DMS114 treated with DMSO at 0.1 percent for 48 hours (cell line): ENCODE measurements around the gene CATSPER3.

Experiments used
- DNase-seq: peaks from one replicate; lab custom pipeline; 2025; ENCODE audit not compliant: unreplicated experiment; lab: John Stamatoyannopoulos, UW

CATSPER3 gene

DNA sequence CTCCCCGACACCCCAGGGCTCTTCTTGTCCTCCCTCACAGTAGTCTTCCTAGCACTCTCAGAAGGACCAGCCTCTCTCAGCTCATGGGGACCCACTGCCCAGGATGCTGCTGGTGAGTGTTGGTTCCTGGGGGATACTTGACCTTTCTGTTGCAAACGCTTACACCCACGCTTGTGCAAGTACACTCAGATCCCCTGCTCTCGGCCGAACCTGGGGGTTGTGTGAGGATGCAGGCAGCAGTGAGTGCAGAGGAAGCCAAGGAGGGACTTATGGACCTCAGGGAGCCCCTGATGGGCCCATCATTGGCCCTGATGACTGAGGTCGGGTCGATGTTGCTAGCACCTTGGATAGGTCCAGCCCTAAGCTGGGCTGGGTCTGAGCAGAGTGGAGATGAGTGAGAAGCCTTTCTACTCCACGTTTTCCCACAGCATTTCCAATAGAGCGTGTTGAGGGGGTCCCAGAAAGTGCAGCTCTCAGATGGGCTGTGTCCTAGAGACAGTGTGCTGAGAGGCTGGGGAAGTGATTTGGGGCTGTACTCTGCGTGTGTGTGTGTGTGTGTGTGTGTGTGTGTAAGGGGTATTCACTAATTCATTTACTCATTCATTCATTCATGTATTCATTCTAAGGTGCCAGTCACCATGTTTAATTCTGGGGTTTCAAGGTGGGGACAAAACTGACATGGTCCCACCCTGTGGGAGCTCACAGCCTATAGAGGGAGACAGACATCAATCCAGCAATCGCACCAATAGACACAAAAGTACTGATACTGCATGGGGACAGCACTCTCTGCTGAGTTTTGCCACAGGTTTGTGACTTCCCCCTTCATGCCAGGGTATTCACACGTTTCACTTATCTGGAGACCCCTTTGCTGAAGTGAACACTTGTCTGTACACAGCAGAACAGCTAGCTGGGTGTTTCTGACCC is 91.6 kb downstream of the CATSPER3 start:
- DNase-seq = no peak

DNA sequence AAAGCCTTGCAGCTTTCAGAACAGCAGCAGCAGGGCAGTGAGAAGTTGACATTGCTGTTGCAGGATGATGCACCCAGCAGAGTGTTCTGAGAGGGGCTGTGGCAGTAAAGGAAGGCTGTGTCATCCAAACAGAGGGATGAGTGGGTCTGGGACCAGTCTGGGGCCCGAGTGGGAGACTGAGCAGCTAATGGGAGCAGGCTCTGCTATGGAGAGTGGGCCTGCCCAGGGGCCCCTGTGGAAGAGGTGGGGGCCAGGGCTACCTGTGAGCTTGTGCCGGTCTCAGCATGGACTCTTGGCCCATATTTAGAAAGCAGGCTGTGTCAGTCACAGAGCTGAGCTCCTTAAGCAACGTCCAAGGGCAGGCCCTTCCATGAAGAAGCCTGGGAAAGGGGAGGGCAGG is 92.3 kb downstream of the CATSPER3 start:
- DNase-seq = no peak

DNA sequence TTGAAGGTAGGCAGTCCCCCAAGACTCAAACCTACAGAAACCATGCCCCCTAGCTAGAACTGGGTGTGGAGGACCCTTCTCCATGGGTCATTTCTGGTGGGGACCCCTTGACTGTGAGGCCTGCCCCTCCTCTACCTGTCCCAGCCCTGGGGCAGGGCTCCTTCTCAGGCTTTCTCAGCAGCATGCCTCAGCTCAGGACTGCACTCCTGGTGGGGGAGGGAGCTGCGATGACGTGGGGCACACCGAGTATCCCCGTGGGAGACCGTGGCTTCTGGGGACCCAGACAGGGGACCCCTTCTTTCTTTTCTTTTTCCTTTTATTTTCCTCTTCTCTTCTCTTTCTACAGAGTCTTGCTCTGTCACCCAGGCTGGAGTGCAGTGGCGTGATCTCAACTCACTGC is 93.3 kb downstream of the CATSPER3 start:
- DNase-seq = no peak
